Osteoblast (primary cell): Measurements from ENCODE around the gene ARL8A. TPM values are rescaled to one million over a fixed set of nuclear protein-coding genes. Genes with fewer than 3 reads are reported as not detected.

Experiments used
- DNase-seq: peaks from one replicate; pipeline ENCODE4 v3.0.0; 2011; ENCODE audit warnings: low spot score, mixed read lengths; ENCODE audit not compliant: insufficient read length; ENCODE audit errors: missing footprints
- H2AFZ ChIP-seq: 2 replicates; pipeline ENCODE4 v1.6.0; 2011; ENCODE audit warnings: mild to moderate bottlenecking, low read length
- H3K27ac ChIP-seq: 2 replicates; pipeline ENCODE4 v1.5.1; 2011; ENCODE audit warnings: mild to moderate bottlenecking, low read depth, low read length, moderate library complexity
- H3K27me3 ChIP-seq: 2 replicates; pipeline ENCODE4 v1.6.0; 2012; ENCODE audit warnings: mild to moderate bottlenecking, control low read depth, inconsistent platforms, low read length, moderate library complexity; ENCODE audit not compliant: insufficient read depth
- H3K36me3 ChIP-seq: 2 replicates; pipeline ENCODE4 v1.5.1; 2011; ENCODE audit warnings: mild to moderate bottlenecking, low read length, control low read depth, moderate library complexity; ENCODE audit not compliant: insufficient read depth
- H3K4me1 ChIP-seq: 2 replicates; pipeline ENCODE4 v1.5.1; 2011; ENCODE audit warnings: mild to moderate bottlenecking, low read length, control low read depth, moderate library complexity; ENCODE audit not compliant: insufficient read depth
- H3K4me2 ChIP-seq: 2 replicates; pipeline ENCODE4 v1.6.0; 2011; ENCODE audit warnings: mild to moderate bottlenecking, low read length; ENCODE audit not compliant: insufficient read depth
- H3K4me3 ChIP-seq: fragments of 200-600 bp; sonication (generic); 3 replicates; pipeline ENCODE4 v1.5.1; 2012; ENCODE audit warnings: mild to moderate bottlenecking, low read length, inconsistent platforms; ENCODE audit not compliant: insufficient read depth
- H3K79me2 ChIP-seq: 2 replicates; pipeline ENCODE4 v1.6.0; 2012; ENCODE audit warnings: mild to moderate bottlenecking, low read length, control low read depth, inconsistent platforms; ENCODE audit not compliant: insufficient read depth
- H3K9me3 ChIP-seq: 2 replicates; pipeline ENCODE4 v1.5.1; 2011; ENCODE audit warnings: low read depth, low read length, control low read depth
- H4K20me1 ChIP-seq: 2 replicates; pipeline ENCODE4 v1.6.0; 2012; ENCODE audit warnings: mild to moderate bottlenecking, low read length, control low read depth; ENCODE audit not compliant: insufficient read depth
- CTCF ChIP-seq: IDR thresholded peaks from 2 replicates; pipeline ENCODE4 v1.5.1; 2011; ENCODE audit warnings: mild to moderate bottlenecking, low read depth, low read length, moderate library complexity; ENCODE audit errors: extremely low read depth
- total RNA-seq: library from RNA; depleted of rRNA; stranded (reverse); fragments of >200 nt; gene quantifications from 2 replicates; pipeline ENCODE4 v1.2.3, GENCODE V29; 2012

The ARL8A gene
- total RNA-seq, 1 donor = 24.2 TPM

DNA sequence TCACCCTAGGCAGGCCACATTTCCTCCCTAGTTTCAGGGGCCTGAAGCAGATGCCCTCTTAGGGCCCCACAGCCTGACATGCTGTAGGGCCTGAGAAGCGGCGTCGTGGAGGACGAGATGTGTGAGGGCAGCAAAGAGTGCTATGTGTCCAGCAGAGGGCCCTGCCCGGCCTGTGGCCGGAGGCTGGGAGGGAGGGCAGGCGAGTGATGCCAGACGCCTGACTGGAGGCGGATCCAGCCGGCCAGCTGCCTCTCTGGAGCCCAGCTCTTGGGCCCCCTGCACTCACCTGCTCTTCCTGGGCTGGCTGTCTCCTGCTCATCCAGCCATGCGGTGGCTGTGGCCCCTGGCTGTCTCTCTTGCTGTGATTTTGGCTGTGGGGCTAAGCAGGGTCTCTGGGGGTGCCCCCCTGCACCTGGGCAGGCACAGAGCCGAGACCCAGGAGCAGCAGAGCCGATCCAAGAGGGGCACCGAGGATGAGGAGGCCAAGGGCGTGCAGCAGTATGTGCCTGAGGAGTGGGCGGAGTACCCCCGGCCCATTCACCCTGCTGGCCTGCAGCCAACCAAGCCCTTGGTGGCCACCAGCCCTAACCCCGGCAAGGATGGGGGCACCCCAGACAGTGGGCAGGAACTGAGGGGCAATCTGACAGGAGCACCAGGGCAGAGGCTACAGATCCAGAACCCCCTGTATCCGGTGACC lies 21.8 kb downstream of the ARL8A start, which contains the start of gene GPR37L1:
TSS of gene GPR37L1 (plus strand) at position 279 of the 697 bp plus-strand sequence. CDS start at position 326, 47 bp downstream.
- H3K79me2 ChIP-seq = no peaks in the 10 kb centered on the region
- H3K9me3 ChIP-seq = no peaks in the 10 kb centered on the region
- H3K27me3 ChIP-seq = peaks cover 14% of the 10 kb centered on the region
- TF ChIP-seq CTCF = peak; percentile 62
- H3K4me2 ChIP-seq = no peak within 1 kb of the TSS
- DNase-seq = peak; percentile 98
- H3K4me1 ChIP-seq = peaks cover 4% of the 10 kb centered on the region
- no peaks in the 10 kb centered on the region for H4K20me1 ChIP-seq
- H3K36me3 ChIP-seq = no peaks in the 10 kb centered on the region
- H3K27ac ChIP-seq = no peak within 1 kb of the TSS
- H2AFZ ChIP-seq = no peak within 1 kb of the TSS
- H3K4me3 ChIP-seq = no peak within 1 kb of the TSS

DNA sequence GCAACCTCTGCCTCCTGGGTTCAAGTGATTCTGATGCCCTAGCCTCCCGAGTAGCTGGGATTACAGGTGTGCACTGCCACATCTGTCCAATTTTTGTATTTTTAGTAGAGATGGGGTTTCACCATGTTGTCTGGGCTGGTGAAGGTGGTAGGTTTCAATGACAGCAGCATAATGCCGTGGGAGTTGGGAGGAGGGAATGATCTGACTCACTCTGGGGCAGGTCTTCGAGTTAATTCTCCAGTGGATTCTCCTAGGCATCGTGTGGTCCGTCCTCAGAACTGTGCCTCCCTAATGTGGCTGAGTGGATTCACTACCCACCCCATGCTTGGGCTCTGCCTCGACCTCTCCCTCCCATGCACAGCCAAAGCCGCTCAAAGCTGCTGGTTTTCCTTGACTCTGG lies 23.5 kb downstream of the ARL8A start:
- no peaks in the 10 kb centered on the region for H3K36me3 ChIP-seq
- H2AFZ ChIP-seq = no peak overlapping the region
- H3K4me3 ChIP-seq = no peak overlapping the region
- peaks cover 4% of the 10 kb centered on the region for H3K4me1 ChIP-seq
- H3K4me2 ChIP-seq = no peak overlapping the region
- H3K27me3 ChIP-seq = peaks cover 14% of the 10 kb centered on the region
- H3K9me3 ChIP-seq = no peaks in the 10 kb centered on the region
- no peak for TF ChIP-seq CTCF
- H3K27ac ChIP-seq = no peak overlapping the region
- DNase-seq = peak; percentile 86
- H4K20me1 ChIP-seq = no peaks in the 10 kb centered on the region
- no peaks in the 10 kb centered on the region for H3K79me2 ChIP-seq

DNA sequence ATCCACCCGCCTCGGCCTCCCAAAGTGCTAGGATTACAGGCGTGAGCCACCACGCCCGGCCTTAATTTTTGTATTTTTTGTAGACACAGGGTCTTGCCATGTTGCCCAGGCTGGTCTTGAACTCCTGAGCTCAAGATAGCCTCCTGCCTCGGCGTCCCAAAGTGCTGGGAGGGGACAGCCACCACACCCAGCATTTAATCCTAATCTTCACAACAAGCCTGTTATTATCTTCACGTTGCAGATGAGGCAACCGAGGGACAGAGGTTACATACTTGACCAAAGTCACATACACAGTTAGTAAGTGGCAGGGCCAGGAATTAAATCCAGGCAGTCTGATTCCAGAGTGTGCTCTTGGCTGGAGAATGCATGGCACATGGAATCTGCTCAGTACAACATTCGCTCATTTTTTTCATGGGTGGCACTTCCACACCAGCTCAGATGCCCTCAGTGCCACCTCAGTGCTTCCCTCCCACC lies 26.6 kb downstream of the ARL8A start:
- H3K4me3 ChIP-seq = no peak overlapping the region
- H3K79me2 ChIP-seq = no peaks in the 10 kb centered on the region
- H3K4me2 ChIP-seq = no peak overlapping the region
- H3K27ac ChIP-seq = no peak overlapping the region
- no peak for TF ChIP-seq CTCF
- H3K36me3 ChIP-seq = no peaks in the 10 kb centered on the region
- H3K27me3 ChIP-seq = peaks cover 5% of the 10 kb centered on the region
- DNase-seq = peak; percentile 3
- no peaks in the 10 kb centered on the region for H4K20me1 ChIP-seq
- no peak overlapping the region for H2AFZ ChIP-seq
- peaks cover 9% of the 10 kb centered on the region for H3K4me1 ChIP-seq
- H3K9me3 ChIP-seq = no peaks in the 10 kb centered on the region

- peak; percentile 11 for DNase-seq
- Histone ChIP-seq H4K20me1 (no peaks in the 10 kb centered on the region), H2AFZ (no peak overlapping the region), H3K27me3 (no peaks in the 10 kb centered on the region), H3K4me1 (peaks cover 10% of the 10 kb centered on the region), H3K36me3 (no peaks in the 10 kb centered on the region), H3K79me2 (no peaks in the 10 kb centered on the region), H3K9me3 (no peaks in the 10 kb centered on the region), H3K27ac (no peak overlapping the region), H3K4me2 (no peak overlapping the region), H3K4me3 (no peak overlapping the region)
- TF ChIP-seq CTCF = no peak
Observed at GRCh38 chr1:202116287-202116686, 28.2 kb downstream of the ARL8A start.
